Fibroblast of skin of right biceps (primary cell): ENCODE measurements around the gene NUDT1.

ENCODE experiments used
- DNase-seq: peaks from one replicate; pipeline ENCODE4 v3.0.0-alpha.2; 2013

Gene NUDT1

DNA sequence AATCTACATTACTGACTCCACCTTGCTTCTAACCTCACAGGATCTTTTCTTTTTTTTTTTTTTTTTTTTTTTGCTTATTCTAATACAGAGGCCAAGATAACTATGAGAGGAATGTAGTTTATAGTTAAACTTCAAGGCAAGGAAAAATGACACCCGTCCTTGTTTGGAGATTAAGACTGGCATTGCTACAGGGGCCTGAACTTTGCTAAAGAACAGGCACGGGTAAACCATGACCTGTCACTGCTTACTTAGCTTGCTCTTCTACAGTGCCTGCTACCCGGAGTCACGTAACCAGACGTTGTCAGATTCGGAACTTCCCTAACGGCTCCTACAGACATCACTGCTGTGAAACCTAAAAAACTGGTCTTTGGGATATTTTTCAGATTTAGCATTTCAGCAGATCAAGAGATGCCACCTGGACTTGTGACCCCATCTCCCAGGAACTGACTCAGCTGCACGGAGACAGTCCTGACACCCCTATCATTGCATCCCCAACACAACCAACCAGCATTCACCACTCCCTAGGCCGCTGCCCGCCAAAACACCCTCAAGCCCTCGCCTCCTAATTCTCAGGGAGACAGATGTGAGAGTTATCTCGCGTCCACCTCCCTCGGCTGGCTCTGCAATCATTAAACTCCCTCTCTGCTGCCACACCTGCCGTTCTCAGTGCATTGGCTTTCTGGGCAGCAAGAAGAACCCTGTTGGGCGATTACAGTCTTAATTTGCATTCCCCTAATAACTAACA, 36.8 kb upstream of the NUDT1 start:
- DNase-seq: peak; percentile 16

DNA sequence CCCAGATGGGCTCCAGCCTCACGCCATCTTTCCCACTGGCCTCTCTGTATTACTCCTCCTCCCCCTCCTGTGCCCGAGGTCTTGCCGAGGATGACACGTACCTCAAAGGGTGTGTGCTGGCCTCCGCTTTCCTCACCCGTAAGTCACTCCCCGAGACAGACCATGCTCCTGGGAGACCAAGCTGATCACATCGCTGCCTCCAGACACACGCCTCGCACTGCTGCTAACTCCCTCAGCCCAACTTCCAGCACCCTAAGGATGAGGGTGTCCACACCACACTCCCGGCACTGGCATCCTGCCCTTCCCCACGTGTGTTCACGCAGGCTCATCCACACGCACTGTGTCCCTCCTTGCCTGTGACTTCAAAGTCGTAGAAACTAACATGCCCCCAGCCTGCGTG, 33.3 kb upstream of the NUDT1 start:
- no peak for DNase-seq

DNA sequence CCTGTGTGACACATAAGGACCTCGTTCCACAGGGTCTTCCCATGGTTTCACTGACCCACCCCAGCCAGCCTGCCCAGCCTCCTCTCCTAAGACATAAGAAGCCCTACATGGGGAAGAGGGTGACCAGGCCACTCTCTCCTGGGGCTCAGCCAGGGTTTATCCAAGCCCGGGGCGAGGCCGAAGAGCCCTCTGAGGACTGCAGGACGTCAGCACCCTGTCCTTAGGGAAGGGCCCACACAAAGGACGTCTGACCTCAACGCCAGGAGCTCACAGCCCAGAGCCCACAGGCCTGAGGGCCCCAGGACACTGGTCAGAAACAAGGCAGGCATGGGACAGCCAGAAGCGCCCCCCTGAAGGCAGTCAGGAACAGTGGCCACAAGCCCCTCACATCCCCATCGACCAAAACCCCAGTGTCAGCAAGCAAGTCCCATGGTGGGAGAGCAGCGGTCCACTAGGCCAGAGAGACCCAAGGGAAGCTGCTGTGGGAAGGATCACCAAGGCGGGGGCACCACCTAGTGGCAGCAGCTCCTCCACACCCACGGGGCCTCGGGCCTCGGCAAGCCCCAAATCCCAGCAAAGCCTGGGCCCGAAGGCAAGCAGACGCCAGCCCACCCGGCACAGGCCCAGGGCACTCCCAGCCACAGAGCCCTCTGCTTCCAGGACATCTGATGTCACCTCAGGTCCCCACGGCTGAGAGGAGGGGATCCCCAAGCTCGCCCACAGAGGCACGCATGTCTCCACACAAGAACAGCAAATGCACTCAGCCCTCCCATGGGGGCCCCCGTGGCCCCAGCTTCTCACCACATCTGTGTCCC, 32.7 kb upstream of the NUDT1 start:
- peak; percentile 67 for DNase-seq

DNA sequence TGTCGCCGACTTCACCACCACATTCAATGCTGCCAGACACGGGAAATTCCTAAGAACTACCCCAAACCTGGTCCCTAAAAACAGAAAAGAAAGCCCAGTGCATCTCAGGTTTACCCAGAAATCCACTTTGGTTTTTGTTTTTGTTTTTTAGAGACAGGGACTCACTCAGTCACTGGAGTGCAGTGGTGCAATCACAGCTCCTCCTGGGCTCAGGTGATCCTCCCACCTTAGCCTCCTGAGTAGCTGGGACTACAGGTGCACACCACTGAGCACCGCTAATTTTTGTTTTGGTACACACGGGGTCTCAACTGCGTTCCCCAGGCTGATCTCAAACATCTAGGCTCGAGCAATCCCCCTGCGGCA, 32.1 kb upstream of the NUDT1 start:
- DNase-seq: no peak

DNA sequence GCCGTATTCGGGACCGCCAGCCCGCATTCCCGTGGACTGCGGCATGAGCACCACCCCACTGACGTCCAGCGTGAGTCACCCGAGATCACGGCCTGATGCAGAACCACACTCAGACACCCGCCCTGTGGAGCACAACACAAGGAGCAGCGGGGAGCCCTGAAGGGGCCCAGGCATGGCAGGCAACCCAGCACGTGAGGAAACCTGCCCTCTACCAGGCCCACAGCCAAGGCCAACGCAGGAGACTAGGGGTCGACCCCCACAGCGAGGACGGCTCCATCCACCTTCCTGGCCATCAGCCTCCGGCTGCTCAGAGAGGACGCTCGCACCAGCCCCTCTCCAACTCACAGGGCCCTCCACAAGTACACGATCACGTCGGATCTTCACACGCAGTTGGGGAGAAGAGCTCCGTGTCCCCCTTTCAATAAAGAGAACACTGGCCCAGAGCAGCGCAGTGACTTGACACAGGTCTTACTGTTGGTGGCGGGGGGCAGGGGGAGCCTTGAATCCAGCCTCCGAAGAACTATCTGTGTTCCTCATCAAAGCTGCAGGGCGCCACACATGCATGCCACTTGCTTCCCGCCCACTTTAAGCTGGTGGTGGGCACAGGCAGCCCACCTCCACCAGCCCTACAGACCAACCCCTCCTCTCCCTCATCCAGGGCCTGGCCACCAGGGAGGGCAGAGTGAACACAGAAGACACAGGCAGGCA, 31.3 kb upstream of the NUDT1 start:
- DNase-seq: no peak

DNA sequence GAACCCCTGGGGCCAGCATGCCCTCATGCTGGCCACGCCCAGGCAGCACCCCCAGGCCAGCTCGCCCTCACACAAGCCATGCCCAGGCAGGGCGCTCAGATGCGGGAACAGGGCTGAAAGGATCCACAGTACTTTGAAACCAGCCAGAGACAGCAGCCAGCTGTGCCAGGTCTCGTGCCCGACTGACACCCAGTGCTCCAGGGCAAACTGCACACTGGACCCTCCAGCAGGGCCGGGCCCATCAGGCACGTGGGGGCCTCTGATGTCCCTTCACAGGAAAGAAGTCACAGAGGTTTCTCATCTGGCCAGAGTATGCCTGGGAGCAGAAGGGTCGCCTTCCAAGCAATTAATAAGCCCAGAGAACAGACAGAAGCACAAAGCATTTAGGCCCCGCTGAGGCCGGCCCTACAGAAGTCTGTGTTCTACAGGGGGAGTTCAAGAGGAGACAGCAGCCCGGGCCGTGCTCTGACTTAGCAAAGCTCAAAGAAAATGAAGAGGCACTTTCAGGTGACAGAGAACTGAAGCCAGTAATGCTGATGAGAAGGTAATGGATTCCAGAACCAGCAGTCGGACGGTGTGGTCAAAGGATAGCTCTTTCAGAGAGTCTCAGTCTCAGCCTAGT, 30.7 kb upstream of the NUDT1 start:
- no peak for DNase-seq

DNA sequence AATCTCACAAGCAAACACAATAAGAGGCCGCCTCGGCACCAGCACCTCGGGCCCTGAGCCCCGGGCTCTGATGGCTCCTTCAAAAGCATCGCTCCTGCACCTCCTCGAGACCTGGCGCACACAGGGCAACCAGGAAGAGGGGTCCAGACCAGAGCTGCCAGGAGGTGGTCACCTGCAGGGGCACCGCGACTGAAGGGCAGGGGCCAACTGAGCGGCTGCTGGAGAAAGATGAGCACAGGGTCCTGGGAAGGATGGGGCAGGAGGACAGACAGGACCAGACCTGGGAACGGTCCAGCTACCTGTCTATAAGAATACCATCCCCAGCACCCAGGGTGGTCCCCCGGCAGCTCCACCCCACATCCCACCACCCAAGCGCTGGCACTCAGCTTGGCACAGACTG, 30.1 kb upstream of the NUDT1 start:
- DNase-seq: no peak

DNA sequence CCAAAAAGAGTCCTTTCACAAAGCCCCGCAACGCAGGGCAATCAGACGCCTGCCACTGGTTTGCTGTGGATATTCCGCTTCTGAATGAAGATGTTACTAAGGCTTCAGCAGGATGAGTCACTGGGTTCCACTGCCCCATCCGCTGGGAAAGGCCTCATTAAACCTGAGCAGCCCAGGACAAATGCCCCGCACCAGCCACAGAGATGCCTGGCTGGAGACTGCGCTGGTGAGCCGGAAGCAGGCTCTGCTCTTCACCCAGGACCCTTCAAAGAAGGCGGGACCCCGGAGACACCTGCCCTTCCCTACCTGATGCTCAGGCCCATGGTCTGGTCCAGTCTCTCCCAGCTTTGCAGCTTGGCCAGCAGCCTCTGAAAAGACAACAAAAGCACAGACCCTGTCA, 29.1 kb upstream of the NUDT1 start:
- DNase-seq: no peak

DNA sequence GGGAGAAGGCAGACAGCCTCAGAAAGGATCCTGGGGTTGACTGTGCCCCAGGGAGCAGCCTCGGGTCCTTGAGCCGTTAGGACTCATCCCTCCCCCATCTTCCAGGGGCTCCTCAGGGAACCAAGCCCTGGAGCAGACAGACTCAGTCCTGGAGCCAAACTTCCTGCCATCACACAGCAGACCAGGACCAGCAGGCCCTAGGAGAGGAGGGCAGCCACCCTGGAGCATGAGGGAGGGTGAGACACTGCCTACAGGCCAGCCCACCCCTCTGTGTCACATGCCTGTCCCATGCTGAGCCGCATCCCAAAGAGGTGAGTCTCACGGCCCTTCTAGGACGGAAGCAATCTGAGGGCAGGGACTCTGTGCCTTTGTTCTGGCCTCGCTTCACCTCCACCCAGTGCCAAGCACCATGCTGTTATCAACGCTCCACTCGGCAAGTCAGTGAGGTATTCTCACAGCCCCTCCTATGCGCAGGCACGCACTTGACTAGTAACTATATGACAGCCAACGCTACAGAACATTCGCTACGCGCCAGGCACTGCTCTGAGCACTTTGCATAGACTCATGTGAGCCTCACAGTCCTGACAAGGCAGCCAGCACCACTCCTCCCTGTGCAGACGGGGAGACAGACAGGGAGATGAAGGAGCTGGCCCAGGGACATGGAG, 28.3 kb upstream of the NUDT1 start:
- no peak for DNase-seq

DNA sequence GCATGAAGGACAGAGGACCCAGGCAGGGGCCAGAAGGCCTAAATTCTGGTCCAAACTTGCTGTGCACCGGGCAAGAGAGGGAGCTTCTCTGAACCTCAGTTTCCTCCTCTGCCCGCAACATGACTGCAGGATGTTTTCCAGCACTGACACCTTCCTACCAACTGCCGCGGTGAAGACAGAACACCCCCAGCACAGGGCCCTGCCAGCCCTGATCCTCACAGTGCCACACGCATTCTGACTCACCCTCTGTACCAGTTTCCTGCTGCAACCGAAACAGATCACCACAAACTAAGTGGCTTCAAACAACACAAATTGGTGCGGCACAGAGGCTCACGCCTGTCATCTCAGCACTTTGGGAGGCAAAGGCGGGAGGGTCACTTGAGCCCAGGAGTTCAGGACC, 27.4 kb upstream of the NUDT1 start:
- DNase-seq: no peak

DNA sequence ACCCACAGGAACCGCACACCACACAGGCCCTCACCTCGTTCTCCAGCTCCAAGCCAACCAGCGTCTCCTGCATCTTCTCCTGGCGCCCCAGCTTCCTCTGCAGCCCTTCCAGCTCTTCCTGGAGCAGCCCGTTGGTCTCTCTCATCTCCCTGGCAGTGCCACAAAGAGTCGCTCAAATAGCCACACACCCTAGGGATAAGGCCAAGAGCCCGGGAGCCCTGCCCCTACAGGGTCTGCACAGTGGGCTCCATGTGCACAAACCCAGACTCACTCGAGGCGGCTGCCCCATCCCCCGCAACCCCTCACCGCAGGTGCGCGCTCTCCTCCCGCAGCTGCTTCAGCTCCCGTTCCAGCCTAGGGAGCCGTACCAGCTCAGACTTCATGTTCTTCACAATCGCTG, 26.2 kb upstream of the NUDT1 start:
- DNase-seq: no peak

DNA sequence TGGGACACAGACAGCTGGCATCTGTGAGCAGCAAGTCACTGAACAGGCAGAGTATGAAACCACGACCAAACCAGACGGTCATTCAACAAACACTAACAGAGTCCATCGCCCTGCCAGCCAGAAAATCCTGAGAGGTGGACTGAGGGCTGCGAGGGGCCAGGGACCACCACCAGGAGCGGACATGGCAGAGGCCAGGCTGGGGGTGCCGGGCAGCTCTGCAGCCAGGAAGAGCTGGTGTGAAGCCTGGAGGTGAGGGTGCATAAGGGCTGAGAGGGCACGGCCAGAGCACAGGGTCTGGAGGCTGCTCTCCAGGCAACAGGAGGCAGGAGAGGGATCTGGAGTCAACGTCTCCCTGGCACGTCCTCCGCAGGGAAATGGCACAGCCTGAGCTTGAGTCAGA, 24.8 kb upstream of the NUDT1 start:
- DNase-seq: no peak

DNA sequence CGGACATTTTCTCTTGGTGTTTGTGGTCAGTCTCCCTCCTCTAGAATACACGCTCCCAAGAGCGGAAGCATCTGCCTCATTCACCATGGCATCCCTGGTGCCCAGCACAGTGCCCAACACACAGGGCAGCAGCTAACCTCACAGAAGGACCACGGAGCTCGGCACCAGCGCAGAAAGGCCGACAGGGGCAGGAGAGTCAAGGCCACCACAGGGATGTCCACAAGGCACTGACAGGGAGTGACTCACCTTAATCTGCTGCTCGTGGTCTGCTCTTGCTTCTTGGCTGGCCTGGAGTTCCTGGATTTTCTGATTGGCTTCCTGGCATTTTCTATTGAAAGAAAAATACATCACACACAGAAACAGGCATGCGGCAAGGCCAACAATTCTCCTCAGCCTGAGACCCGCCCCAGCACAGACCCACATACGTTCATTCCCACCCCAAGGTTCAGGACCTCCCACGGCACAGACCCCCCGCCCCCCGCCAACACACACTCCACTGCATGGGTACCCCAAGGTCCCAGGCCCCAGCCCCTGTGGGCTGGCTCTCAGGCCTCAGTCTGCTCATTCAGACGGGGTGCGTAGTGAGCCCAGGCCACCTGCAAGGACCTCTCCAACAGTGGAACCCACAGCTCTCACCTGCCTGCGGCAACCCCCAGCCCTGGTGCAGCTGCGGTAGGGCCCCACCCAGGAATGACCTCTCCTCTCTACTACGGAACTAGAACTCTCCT, 24.1 kb upstream of the NUDT1 start:
- no peak for DNase-seq

DNA sequence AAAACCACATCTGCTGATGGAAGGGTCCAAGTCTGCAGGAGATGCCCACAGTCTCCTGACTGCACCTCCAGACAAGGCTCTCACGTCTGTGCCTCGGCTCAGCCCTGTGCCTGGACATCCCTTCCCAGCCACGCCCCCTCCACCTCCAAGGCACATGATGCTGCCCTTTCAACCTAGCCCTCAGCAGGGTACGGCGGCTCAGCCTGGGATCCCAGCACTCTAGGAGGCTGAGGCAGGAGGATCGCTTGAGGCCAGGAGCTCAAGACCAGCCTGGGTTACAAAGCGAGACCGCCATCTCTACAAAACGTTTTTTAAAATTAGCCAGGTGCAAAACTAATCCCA, 23.6 kb upstream of the NUDT1 start:
- DNase-seq: no peak

DNA sequence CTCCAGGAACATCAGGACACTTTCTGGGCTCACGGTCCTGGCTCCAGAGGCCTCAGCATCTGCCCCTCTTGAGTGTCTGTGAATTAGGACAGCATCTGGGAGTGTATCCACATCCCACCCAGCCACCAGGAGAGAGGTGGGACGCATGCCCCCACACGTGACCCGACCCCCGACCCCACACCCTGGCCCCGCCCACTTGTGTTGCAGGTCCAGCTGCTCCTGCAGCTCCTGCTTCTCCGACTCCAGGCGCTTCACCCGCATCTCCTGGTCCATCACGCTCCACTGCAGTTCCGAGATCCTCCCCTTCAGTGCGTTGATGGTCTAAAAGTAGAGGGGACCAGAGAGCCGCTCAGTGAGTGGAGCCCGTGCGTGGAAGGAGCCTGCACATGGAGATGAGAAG, 22.9 kb upstream of the NUDT1 start:
- DNase-seq: no peak

DNA sequence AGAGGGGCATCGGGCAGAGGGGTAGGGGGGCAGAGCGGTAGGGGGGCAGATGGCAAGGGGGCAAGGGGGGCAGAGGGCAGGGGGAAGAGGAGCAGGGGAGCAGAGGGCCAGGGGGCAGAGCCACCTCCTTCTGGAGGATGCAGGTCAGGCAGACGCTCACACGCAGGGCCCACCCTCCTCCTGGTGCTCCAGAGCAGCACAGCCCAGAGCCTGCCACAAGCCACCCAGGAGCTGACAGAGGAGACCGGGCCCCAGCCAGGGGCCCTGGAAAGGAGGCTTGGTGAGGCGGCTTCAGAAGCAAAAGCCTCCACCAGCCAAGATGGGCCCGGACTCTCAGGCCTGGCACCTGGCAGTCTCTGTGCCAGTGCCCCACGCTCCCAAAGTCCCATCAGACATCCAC, 22.4 kb upstream of the NUDT1 start:
- no peak for DNase-seq

DNA sequence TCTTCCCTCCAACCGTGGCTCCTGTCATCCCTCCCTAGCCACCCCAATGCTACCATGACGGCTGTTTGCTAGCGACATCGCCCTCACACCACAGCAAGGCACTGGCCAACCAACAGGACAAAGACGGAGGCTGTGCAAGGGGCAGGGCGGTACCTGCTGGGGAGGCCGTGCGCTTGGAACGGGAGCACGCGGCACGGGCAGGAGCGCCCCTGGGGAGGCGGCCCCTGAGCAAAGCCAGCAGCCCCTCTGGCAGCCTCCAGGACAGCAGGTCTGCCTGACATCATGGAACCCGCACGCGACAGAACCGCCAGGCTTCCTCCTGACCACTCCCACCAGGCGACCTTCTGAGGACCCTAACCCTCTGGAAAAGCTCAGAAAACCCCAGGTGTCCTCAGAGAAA, 22.0 kb upstream of the NUDT1 start:
- DNase-seq: no peak

DNA sequence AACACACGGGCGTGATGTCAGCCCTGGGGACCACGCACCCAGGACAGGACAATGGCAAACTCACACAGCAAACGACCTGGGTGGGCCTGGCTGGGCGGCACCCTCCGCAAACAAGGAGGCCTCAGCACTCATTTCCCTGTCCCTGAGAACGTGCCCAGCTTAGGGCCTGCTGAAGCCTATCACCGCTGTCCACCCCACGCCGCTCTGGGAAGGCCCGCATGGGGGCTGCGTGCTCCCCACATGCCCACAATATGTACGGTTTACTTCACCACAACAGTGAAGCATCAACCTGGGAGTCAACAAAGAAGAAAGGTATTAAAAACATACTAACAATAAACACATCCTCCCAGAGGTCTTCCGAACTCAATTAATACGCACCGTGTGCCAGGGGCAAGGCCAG, 21.5 kb upstream of the NUDT1 start:
- no peak for DNase-seq

DNA sequence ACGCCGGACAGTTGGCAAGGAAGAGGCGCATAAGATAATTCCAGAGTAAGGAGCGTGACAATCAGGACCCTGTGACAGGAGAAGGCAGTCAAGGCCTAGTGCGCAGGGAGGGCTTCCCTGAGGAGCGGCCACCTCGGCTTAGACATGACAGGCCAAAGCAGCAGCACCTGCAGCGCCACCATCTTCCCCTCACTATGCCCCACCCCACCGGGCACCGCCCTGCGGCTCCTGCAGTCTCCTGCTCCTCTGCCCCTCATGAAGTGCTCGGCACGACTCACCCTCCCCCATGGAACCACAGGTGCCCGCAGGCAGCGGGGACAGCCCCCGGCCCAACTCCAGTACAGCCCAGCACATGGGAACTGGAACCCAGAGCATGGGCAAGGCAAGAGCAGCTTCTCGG, 21.1 kb upstream of the NUDT1 start:
- no peak for DNase-seq

DNA sequence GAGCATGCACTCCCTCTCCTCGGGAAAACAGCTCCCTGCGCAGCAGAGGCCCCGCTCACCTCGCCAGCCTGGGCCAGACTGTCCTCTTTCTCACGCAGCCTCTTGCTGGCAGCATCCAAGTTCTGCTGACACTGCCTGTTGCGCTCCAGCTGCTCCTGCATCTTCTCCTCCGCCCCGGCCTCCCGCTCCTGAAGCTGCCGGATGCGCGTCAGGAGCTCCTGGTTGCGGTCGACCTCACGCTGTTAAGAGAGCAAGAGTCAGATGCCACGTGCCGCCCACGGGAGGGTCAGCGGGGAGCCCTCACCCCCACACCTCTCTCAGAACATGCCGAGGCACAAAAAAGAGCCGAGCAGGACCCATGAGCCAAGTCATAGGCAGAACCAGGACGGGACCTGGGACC, 19.5 kb upstream of the NUDT1 start:
- DNase-seq: no peak

DNA sequence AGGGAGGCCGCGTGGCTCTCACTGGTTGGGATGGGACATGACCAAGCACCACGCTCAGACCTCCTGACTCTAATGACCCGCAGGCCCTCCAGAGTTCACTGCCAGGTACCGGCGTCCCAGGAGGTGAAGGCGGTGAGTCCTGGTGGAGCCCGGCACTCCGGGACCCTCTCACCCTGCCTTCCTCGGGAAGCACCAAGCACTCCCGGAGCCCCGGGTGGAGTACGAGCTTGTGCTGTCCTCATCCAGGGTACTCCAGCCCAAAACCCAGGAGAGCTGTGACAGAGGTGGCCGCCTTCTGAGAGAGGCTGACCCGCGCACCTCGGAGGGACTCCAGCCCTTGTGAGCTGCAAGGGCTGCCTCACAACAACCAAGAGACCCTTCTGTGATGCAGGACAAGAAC, 18.7 kb upstream of the NUDT1 start:
- no peak for DNase-seq

DNA sequence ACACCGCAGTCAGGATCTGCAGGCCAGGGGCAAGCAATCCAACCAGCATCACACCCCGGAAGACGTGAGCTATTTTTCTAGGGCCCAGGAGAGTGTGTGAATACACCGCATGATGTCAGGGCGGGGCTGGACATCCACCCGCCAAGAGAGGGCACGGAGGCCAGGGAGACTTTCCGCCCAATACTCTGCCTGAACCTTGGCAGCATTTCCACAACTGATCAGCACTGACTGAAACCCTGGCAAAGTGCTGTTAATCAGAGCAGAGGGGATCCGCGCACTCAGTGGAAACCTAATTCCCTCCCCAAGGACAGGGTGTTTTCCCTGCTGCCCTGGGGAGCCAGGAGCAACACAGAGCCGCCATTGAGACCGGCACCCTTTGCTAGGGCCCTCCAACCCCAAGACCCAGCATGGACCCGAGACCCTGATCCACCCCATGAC, 17.5 kb upstream of the NUDT1 start:
- no peak for DNase-seq
